Measurements from ENCODE around the gene ARHGAP24.

- no peak for TF ChIP-seq CTCF (conservative IDR thresholded peaks at IDR 0.05 in 1 of 2, IDR thresholded peaks at IDR 0.05 in 1 of 2; ENCODE audit: extremely low read depth in 1 of 2, insufficient read depth in 1 of 2, low read depth in 1 of 2, low read length in 2 of 2)
- no peak for TF ChIP-seq EZH2 (IDR thresholded peaks at IDR 0.05; ENCODE audit: borderline replicate concordance, low read length)
Observed at GRCh38 chr4:85970535-85970934, 495.6 kb downstream of the ARHGAP24 start.

All from mammary epithelial cell (primary cell).